Activated CD8-positive, alpha-beta memory T cell treated with anti-CD3 and anti-CD28 coated beads, Interleukin-2, amount 50 U/mL, for 48 hours (primary cell): Measurements from ENCODE around the gene CRELD1.

Experiments
- DNase-seq: peaks from one replicate; pipeline ENCODE4 v3.0.0-alpha.2; 2020

Gene CRELD1

DNA sequence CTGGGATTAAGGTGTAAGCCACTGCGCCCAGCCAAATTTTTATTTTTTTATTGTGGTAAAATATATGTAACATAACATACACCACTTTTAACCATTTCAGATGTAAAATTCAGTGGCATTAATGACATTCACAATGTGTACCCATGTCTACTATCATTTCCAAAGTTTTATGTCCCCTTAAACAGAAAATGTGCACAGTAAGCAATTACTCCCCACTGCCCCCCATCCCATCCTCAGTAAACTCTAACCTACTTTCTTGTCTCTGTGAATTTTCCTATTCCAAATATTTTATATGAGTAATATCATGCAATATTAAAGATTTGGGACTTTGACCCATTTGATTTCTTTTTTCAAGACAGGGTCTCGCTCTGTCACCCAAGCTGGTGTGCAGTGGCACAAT is 33.2 kb downstream of the CRELD1 start:
- no peak for DNase-seq

- no peak for DNase-seq
These were observed 36.0 kb downstream of the CRELD1 start for GRCh38 chr3:9969632-9970019.

- DNase-seq, result no peak
These were observed 36.5 kb downstream of the CRELD1 start for GRCh38 chr3:9970020-9970652.

DNA sequence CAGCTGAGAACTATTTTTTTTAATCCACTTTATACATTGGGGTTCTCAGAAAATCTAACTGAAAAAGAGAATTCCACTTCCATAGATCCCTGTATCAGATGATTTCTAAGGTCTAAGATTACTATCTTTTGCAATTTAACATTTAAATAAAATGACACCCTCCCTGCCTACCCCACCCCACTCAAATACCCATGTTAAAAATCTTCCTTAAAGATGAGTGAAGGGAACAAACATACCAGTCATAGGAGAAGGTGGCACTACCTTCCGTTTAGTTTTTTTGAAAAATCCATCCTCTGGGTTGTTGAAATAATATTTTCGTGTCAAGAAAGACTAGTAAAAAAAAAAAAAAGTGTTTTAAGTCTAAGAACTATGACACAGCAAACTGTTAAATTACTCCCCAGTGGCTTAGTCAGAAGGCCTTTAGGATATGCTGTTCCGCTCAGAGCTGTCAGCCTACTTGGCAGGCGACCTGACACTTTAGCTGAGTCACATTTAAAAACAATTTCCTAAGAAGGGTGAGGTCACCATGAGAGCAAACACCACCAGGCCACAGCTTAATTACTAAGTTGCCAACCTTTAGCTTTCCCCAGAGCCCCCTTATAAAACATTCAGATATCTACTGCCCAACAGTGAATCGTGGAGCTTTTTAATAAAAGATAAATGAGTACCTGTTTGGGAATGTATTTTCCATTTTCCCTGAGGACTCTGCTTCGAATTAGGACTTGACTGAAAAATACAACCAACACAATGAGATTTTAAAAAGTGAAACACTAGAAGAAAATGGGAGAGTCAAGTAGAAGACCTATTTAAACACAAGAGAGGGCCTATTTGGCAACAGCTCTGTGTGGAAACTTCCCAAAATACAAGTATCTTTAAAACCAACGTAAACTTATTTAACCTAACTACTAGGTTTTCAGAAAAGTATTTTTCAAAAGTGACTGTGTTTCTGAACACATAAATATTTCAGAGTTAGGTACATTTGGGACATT is 43.4 kb downstream of the CRELD1 start:
- DNase-seq, result no peak

- no peak for DNase-seq
These were observed 45.2 kb downstream of the CRELD1 start for GRCh38 chr3:9978710-9979305.

- no peak for DNase-seq
These were observed 46.6 kb downstream of the CRELD1 start for GRCh38 chr3:9980251-9980650.

- no peak for DNase-seq
These were observed 52.6 kb downstream of the CRELD1 start for GRCh38 chr3:9986230-9986725.

DNA sequence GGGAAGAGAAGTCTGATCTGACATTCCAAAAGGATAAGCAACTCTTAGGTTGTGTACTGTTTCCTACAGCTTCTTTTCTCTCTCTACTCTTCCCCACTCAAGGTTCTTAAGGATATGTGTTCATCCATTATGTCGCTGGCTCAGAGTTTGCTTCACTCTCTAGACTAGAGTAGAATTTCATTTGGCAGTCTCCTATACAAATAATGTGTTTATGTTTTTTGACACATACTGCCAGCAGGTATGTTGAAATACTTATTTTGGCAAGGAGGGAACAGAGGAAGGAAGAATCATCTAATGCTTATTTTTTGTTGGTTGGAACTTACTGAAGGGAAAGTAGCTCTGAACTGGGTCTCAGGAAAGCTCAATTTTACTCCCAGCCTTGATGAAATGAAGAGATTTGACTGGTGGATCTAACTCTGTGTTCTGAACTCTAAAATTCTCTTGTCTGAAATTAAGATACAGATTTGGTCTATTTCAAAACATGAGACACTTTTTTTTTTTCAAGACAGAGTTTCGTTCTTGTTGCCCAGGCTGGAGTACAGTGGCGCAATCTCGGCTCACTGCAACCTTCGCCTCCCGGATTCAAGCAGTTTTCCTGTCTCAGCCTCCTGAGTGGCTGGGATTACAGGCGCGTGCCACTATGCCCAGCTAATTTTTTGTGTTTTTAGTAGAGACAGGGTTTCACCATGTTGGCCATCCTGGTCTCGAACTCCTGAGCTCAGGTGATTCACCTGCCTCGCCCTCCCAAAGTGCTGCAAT is 60.6 kb downstream of the CRELD1 start:
- DNase-seq, result no peak
